ENCODE data around the gene RPP25.

DNA sequence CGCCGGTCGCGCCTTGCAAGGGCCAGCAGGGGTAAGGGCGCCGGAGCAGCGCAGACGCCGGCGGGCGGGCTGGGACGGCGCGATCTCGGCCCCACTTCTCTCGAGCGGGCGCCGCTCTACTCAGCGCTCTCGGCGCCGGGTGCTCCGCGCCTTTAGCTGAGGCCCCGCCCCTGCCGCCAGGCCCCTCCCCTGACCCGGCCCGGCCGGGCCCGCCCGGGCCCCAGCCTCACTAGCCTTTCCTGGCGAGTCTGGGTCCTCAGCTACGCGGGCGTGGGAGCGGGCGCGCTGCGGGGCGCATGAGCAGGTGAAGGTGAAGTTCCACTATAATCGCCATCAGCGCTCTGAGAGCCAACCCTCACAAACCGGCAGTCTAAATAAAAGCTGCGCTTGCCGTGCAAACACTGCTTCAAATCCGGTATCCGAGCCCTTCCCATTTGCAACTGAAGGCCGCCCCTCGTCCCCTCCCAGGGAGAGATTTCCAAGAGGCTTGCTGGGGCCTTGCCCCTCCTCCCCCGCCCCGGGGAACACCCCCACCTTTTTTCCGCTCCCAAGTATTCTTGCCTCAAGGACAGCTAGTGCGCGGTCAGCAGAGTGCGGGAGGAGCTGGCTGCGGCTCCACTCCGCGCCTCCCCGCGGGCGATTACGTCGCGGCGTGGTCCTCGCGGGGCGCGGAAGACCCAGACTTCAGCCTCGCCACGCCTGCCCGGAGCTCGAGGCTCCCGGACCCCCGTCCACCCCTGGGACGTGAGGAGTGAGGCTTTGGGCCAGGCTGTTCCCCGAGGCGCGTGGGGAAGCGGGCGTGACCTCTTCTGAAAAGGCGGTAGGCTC, at the start of gene RPP25:
- TF ChIP-seq, protein P1, sequence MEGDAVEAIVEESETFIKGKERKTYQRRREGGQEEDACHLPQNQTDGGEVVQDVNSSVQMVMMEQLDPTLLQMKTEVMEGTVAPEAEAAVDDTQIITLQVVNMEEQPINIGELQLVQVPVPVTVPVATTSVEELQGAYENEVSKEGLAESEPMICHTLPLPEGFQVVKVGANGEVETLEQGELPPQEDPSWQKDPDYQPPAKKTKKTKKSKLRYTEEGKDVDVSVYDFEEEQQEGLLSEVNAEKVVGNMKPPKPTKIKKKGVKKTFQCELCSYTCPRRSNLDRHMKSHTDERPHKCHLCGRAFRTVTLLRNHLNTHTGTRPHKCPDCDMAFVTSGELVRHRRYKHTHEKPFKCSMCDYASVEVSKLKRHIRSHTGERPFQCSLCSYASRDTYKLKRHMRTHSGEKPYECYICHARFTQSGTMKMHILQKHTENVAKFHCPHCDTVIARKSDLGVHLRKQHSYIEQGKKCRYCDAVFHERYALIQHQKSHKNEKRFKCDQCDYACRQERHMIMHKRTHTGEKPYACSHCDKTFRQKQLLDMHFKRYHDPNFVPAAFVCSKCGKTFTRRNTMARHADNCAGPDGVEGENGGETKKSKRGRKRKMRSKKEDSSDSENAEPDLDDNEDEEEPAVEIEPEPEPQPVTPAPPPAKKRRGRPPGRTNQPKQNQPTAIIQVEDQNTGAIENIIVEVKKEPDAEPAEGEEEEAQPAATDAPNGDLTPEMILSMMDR (optimal IDR thresholded peaks at IDR 0.05 in 1 of 3, IDR thresholded peaks at IDR 0.05 in 1 of 3, conservative IDR thresholded peaks at IDR 0.05 in 1 of 3; ENCODE audit: extremely low read depth in 1 of 3, insufficient read depth in 2 of 3, low read length in 3 of 3) = no peak
- peak; percentile 50 for TF ChIP-seq EZH2 (IDR thresholded peaks at IDR 0.05; ENCODE audit: low read length)

Measured in keratinocyte (primary cell).